ENCODE data around the gene GIMAP7.

GIMAP7 gene

DNA sequence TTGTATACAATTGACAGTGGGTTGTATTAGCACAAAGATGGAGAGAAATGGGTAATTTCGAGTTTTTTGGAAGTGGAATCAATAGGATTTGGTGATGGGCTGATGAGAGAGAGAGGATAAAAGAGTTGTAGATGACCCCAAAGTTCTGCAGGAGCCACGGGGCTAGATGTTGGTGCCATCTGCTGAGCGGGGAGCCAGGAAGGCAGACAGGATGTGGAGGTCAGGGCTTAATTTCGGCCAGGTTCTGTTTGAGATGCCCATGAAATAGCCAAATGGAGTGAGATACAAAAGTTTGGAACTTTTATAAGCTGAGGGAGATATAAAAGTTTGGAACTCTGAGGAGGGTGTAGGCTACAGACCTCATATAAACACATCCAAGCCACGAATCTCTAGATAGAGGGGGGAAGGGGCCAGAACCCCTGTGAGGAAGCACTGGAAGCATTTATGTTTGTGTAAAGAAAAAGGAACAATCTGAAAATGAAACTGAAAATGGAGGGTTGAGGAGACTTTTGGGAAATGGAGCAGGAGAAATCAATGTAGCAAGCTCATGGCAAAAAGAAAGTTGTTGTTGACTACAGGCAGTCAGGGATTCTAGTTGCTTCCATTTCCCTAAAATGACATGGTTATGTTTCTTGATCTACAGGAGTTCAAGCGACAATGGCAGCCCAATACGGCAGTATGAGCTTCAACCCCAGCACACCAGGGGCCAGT is 54.7 kb downstream of the GIMAP7 start:
- Histone ChIP-seq H3K27ac (ENCODE audit: low read depth, low read length, severe bottlenecking) (no peak overlapping the region), H3K9me3 (ENCODE audit: control insufficient read depth, low read length) (no peaks in the 10 kb centered on the region), H3K4me3 (ENCODE audit: extremely low read depth, insufficient read depth, low read length, poor library complexity, severe bottlenecking) (no peak overlapping the region), H3K4me1 (ENCODE audit: control insufficient read depth, insufficient read depth, low read length, poor library complexity, severe bottlenecking) (no peaks in the 10 kb centered on the region), H3K36me3 (ENCODE audit: control insufficient read depth, insufficient read depth, low read length) (no peaks in the 10 kb centered on the region)
- WGBS, 2 experiments (ENCODE audit: insufficient coverage in 2 of 2) = 69 to 75% methylated on average over 4 to 5 of the region's 7 CpGs
